Osteoblast (primary cell): ENCODE data around the gene DBNDD2. TPM values are rescaled to one million over a fixed set of nuclear protein-coding genes. Genes with fewer than 3 reads are reported as not detected.

Experiments used
- DNase-seq: peaks from one replicate; pipeline ENCODE4 v3.0.0; 2011; ENCODE audit warnings: low spot score, mixed read lengths; ENCODE audit not compliant: insufficient read length; ENCODE audit errors: missing footprints
- H2AFZ ChIP-seq: 2 replicates; pipeline ENCODE4 v1.6.0; 2011; ENCODE audit warnings: mild to moderate bottlenecking, low read length
- H3K27ac ChIP-seq: 2 replicates; pipeline ENCODE4 v1.5.1; 2011; ENCODE audit warnings: mild to moderate bottlenecking, low read depth, low read length, moderate library complexity
- H3K27me3 ChIP-seq: 2 replicates; pipeline ENCODE4 v1.6.0; 2012; ENCODE audit warnings: mild to moderate bottlenecking, control low read depth, inconsistent platforms, low read length, moderate library complexity; ENCODE audit not compliant: insufficient read depth
- H3K36me3 ChIP-seq: 2 replicates; pipeline ENCODE4 v1.5.1; 2011; ENCODE audit warnings: mild to moderate bottlenecking, low read length, control low read depth, moderate library complexity; ENCODE audit not compliant: insufficient read depth
- H3K4me1 ChIP-seq: 2 replicates; pipeline ENCODE4 v1.5.1; 2011; ENCODE audit warnings: mild to moderate bottlenecking, low read length, control low read depth, moderate library complexity; ENCODE audit not compliant: insufficient read depth
- H3K4me2 ChIP-seq: 2 replicates; pipeline ENCODE4 v1.6.0; 2011; ENCODE audit warnings: mild to moderate bottlenecking, low read length; ENCODE audit not compliant: insufficient read depth
- H3K4me3 ChIP-seq: fragments of 200-600 bp; sonication (generic); 3 replicates; pipeline ENCODE4 v1.5.1; 2012; ENCODE audit warnings: mild to moderate bottlenecking, low read length, inconsistent platforms; ENCODE audit not compliant: insufficient read depth
- H3K79me2 ChIP-seq: 2 replicates; pipeline ENCODE4 v1.6.0; 2012; ENCODE audit warnings: mild to moderate bottlenecking, low read length, control low read depth, inconsistent platforms; ENCODE audit not compliant: insufficient read depth
- H3K9me3 ChIP-seq: 2 replicates; pipeline ENCODE4 v1.5.1; 2011; ENCODE audit warnings: low read depth, low read length, control low read depth
- H4K20me1 ChIP-seq: 2 replicates; pipeline ENCODE4 v1.6.0; 2012; ENCODE audit warnings: mild to moderate bottlenecking, low read length, control low read depth; ENCODE audit not compliant: insufficient read depth
- total RNA-seq: library from RNA; depleted of rRNA; stranded (reverse); fragments of >200 nt; gene quantifications from 2 replicates; pipeline ENCODE4 v1.2.3, GENCODE V29; 2012
- TF ChIP-seq, protein P1 (sequence below): IDR thresholded peaks from 2 replicates; pipeline ENCODE4 v1.5.1; 2011; ENCODE audit warnings: mild to moderate bottlenecking, low read depth, low read length, moderate library complexity; ENCODE audit errors: extremely low read depth

Gene DBNDD2
- total RNA-seq, 1 donor = 8.7 TPM

- no peak overlapping the region for H3K4me3 ChIP-seq
- no peak overlapping the region for H3K27ac ChIP-seq
- DNase-seq = no peak
- H3K36me3 ChIP-seq = no peaks in the 10 kb centered on the region
- no peak overlapping the region for H3K4me2 ChIP-seq
- H3K9me3 ChIP-seq = no peaks in the 10 kb centered on the region
- peaks cover 10% of the 10 kb centered on the region for H3K4me1 ChIP-seq
- TF ChIP-seq, protein P1, sequence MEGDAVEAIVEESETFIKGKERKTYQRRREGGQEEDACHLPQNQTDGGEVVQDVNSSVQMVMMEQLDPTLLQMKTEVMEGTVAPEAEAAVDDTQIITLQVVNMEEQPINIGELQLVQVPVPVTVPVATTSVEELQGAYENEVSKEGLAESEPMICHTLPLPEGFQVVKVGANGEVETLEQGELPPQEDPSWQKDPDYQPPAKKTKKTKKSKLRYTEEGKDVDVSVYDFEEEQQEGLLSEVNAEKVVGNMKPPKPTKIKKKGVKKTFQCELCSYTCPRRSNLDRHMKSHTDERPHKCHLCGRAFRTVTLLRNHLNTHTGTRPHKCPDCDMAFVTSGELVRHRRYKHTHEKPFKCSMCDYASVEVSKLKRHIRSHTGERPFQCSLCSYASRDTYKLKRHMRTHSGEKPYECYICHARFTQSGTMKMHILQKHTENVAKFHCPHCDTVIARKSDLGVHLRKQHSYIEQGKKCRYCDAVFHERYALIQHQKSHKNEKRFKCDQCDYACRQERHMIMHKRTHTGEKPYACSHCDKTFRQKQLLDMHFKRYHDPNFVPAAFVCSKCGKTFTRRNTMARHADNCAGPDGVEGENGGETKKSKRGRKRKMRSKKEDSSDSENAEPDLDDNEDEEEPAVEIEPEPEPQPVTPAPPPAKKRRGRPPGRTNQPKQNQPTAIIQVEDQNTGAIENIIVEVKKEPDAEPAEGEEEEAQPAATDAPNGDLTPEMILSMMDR = no peak
- H3K79me2 ChIP-seq = peaks cover 21% of the 10 kb centered on the region
- H2AFZ ChIP-seq = no peak overlapping the region
- no peaks in the 10 kb centered on the region for H3K27me3 ChIP-seq
- peaks cover 3% of the 10 kb centered on the region for H4K20me1 ChIP-seq
Measured at GRCh38 chr20:45412653-45413052, 4.6 kb downstream of the DBNDD2 start.

DNA sequence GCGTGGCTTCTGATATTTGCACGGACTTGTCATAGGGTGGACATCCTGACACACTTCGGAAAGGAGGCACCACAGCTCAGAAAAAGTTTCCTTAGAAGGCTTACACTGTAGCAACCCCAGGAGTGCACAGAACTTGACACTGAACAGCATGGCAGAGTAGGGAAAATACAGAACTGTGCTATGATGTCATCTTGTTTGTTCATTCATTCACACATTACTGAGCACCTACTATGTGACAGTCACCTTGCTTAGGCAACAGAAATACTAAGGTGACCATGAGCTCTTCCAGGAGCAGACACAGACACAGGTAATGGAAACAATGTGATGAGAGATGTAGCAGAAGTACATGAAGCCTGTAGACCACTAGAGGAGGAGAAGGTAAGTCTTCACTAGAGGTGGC, 5.4 kb downstream of the DBNDD2 start:
- DNase-seq = no peak
- no peak overlapping the region for H3K4me3 ChIP-seq
- H3K4me2 ChIP-seq = no peak overlapping the region
- H3K36me3 ChIP-seq = peaks cover 1% of the 10 kb centered on the region
- TF ChIP-seq, protein P1 = no peak
- peaks cover 28% of the 10 kb centered on the region for H3K79me2 ChIP-seq
- H4K20me1 ChIP-seq = no peaks in the 10 kb centered on the region
- H3K27ac ChIP-seq = no peak overlapping the region
- H3K27me3 ChIP-seq = no peaks in the 10 kb centered on the region
- no peaks in the 10 kb centered on the region for H3K9me3 ChIP-seq
- H3K4me1 ChIP-seq = peaks cover 9% of the 10 kb centered on the region
- no peak overlapping the region for H2AFZ ChIP-seq

GRCh38 chr20:45415822-45416637, 7.9 kb downstream of the DBNDD2 start, which contains the start of gene PIGT:
Gene PIGT, plus strand, starts transcription at chr20:45416141. Its CDS starts 16 bp downstream, at chr20:45416157.
- H2AFZ ChIP-seq = peak within 1 kb of the TSS; percentile 63
- H3K4me2 ChIP-seq = peak within 1 kb of the TSS; percentile 92
- no peaks in the 10 kb centered on the region for H3K9me3 ChIP-seq
- H3K36me3 ChIP-seq = peaks cover 15% of the 10 kb centered on the region
- H3K27ac ChIP-seq = peak within 1 kb of the TSS; percentile 82
- H3K4me3 ChIP-seq = peak within 1 kb of the TSS; percentile 83
- DNase-seq = peak; percentile 93
- H3K27me3 ChIP-seq = no peaks in the 10 kb centered on the region
- H4K20me1 ChIP-seq = peaks cover 8% of the 10 kb centered on the region
- H3K79me2 ChIP-seq = peaks cover 34% of the 10 kb centered on the region
- TF ChIP-seq, protein P1 = no peak
- H3K4me1 ChIP-seq = peaks cover 25% of the 10 kb centered on the region

GRCh38 chr20:45416917-45417316, 8.8 kb downstream of the DBNDD2 start:
- no peak for DNase-seq
- H3K79me2 ChIP-seq = peaks cover 34% of the 10 kb centered on the region
- peaks cover 8% of the 10 kb centered on the region for H4K20me1 ChIP-seq
- no peak overlapping the region for H2AFZ ChIP-seq
- peaks cover 23% of the 10 kb centered on the region for H3K36me3 ChIP-seq
- peak overlapping the region; percentile 92 for H3K4me2 ChIP-seq
- H3K9me3 ChIP-seq = no peaks in the 10 kb centered on the region
- peak overlapping the region; percentile 82 for H3K27ac ChIP-seq
- H3K4me1 ChIP-seq = peaks cover 25% of the 10 kb centered on the region
- TF ChIP-seq, protein P1 = no peak
- H3K4me3 ChIP-seq = peak overlapping the region; percentile 83
- H3K27me3 ChIP-seq = no peaks in the 10 kb centered on the region
